HepG2 (cell line): ENCODE measurements around the gene APLF. TPM values are rescaled to one million over a fixed set of nuclear protein-coding genes. Genes with fewer than 3 reads are reported as not detected.

Source experiments
- ATAC-seq: fragments of 200-7000 bp; cut with Tn5 transposase; 3 replicates; pipeline ENCODE4 v1.9.1; 2020; ENCODE audit warnings: mild to moderate bottlenecking, moderate library complexity
- BruUV-seq: library from RNA; stranded (reverse); fragments of 400-500 nt; replicated peaks from 2 replicates; lab custom pipeline; 2021; lab: Mats Ljungman, UMichigan
- CTCF ChIA-PET: fragments of 300-600 bp; formaldehyde crosslinking; extraction: SDS; loops from one replicate; lab custom pipeline; 2021; ENCODE audit warnings: low total read pairs, inconsistent platforms, low intra/inter-chr PET ratio; lab: Yijun Ruan, JAX
- POLR2A ChIA-PET: fragments of 350-600 bp; sonication (Branson Sonifier 250); formaldehyde crosslinking; loops from one replicate; lab custom pipeline; 2020; ENCODE audit warnings: antibody characterized with exemption, inconsistent platforms; lab: Yijun Ruan, JAX
- DNase-seq: peaks from one replicate; pipeline ENCODE4 v3.0.0-alpha.2; 2015; ENCODE audit warnings: low spot score
- FAIRE-seq: peaks from 3 replicates; lab custom pipeline; 2011; peaks lifted over from hg19 to GRCh38; lab: Jason Lieb, UNC
- H2AFZ ChIP-seq: one replicate; pipeline ENCODE4 v1.6.1; 2011; ENCODE audit warnings: low read length, inconsistent platforms
- H3K27ac ChIP-seq: fragments of 300-600 bp; 3 replicates; pipeline ENCODE4 v1.8.0; 2011; ENCODE audit warnings: mixed run types, mild to moderate bottlenecking, mixed read lengths, low read length, inconsistent platforms; ENCODE audit not compliant: insufficient read depth; ENCODE audit errors: extremely low read length
- H3K27me3 ChIP-seq, 2 experiments: fragments of 200-600 bp in 1 of 2; 2 replicates in 1 of 2; 3 replicates in 1 of 2; pipeline versions ENCODE4 v1.6.0 to v1.8.0; 2011; ENCODE audit warnings: low read length in 2 of 2, mild to moderate bottlenecking in 2 of 2, moderate library complexity in 2 of 2, inconsistent platforms in 1 of 2; ENCODE audit not compliant: insufficient read depth in 2 of 2, control insufficient read depth in 1 of 2
- H3K36me3 ChIP-seq, 2 experiments: fragments of 200-600 bp in 1 of 2; replicated peaks in 1 of 2; 2 replicates in 1 of 2; 3 replicates in 1 of 2; pipeline versions ENCODE4 v1.5.1 to v1.8.0; 2011; ENCODE audit warnings: low read length in 2 of 2, inconsistent platforms in 1 of 2; ENCODE audit not compliant: insufficient read depth in 2 of 2, control insufficient read depth in 1 of 2
- H3K4me1 ChIP-seq: 2 replicates; pipeline ENCODE4 v1.5.1; 2012; ENCODE audit warnings: low read length, inconsistent platforms; ENCODE audit not compliant: insufficient read depth
- H3K4me2 ChIP-seq: 2 replicates; pipeline ENCODE4 v1.6.0; 2011; ENCODE audit warnings: low read depth, low read length, inconsistent platforms
- H3K4me3 ChIP-seq, 3 experiments: fragments of 200-600 bp in 1 of 3; sonication (generic), shearing (Covaris generic) in 1 of 3; replicated peaks in 1 of 3; 2 replicates each; pipeline ENCODE4 v1.5.1; 2011 to 2016; ENCODE audit warnings: low read length in 3 of 3, inconsistent platforms in 2 of 3, low read depth in 2 of 3, mild to moderate bottlenecking in 2 of 3, control low read depth in 1 of 3, mixed read lengths in 1 of 3; ENCODE audit not compliant: insufficient read depth in 1 of 3
- H3K79me2 ChIP-seq: one replicate; pipeline ENCODE4 v1.6.1; 2011; ENCODE audit warnings: low read length, inconsistent platforms; ENCODE audit not compliant: insufficient read depth
- H3K9ac ChIP-seq: 2 replicates; pipeline ENCODE4 v1.6.0; 2011; ENCODE audit warnings: mild to moderate bottlenecking, low read depth, low read length, inconsistent platforms; ENCODE audit not compliant: insufficient read depth
- H3K9me3 ChIP-seq: 2 replicates; pipeline ENCODE4 v1.5.1; 2012; ENCODE audit warnings: mild to moderate bottlenecking, low read length
- H4K20me1 ChIP-seq: 2 replicates; pipeline ENCODE4 v1.6.0; 2011; ENCODE audit warnings: inconsistent platforms, mild to moderate bottlenecking, low read length, moderate library complexity; ENCODE audit not compliant: insufficient read depth
- ARNT2 ChIP-seq: sonication (generic); formaldehyde crosslinking; IDR thresholded peaks from 2 replicates; pipeline ENCODE4 v1.8.0; 2022; ENCODE audit warnings: mild to moderate bottlenecking, low read depth, missing genetic modification reagents, moderate library complexity
- GTF2F1 ChIP-seq: fragments of 150-350 bp; IDR thresholded peaks from 2 replicates; pipeline ENCODE4 v1.6.1; 2014; ENCODE audit warnings: low read length
- HNF4G ChIP-seq, 2 experiments: sonication (generic) in 1 of 2; formaldehyde crosslinking in 1 of 2; IDR thresholded peaks; 2 replicates each; pipeline versions ENCODE4 v1.4.0 to v1.6.1; 2011 to 2020; ENCODE audit warnings: borderline replicate concordance in 2 of 2, low read depth in 2 of 2, mild to moderate bottlenecking in 2 of 2, low read length in 1 of 2, missing genetic modification reagents in 1 of 2, moderate library complexity in 1 of 2
- HOXA7 ChIP-seq: sonication (generic); formaldehyde crosslinking; IDR thresholded peaks from 2 replicates; pipeline ENCODE4 v1.8.1; 2022; ENCODE audit warnings: mild to moderate bottlenecking, missing genetic modification reagents, moderate library complexity
- LCORL ChIP-seq, 2 experiments: fragments of 450-650 bp in 1 of 2; sonication (generic) in 1 of 2; formaldehyde crosslinking in 1 of 2; IDR thresholded peaks; 2 replicates each; pipeline versions ENCODE4 v1.5.0 to v1.6.1; 2017 to 2020; ENCODE audit warnings: antibody characterized with exemption in 1 of 2, missing genetic modification reagents in 1 of 2
- MTF1 ChIP-seq: sonication (generic); formaldehyde crosslinking; IDR thresholded peaks from 2 replicates; pipeline ENCODE4 v1.5.0; 2020; ENCODE audit warnings: missing genetic modification reagents
- MXD3 ChIP-seq: IDR thresholded peaks from 2 replicates; pipeline ENCODE4 v1.6.1; 2016; ENCODE audit warnings: mild to moderate bottlenecking, missing biosample characterization, missing genetic modification reagents
- NR1H2 ChIP-seq: sonication (generic); formaldehyde crosslinking; IDR thresholded peaks from 2 replicates; pipeline ENCODE4 v1.8.1; 2022; ENCODE audit warnings: low read depth, missing genetic modification reagents, borderline replicate concordance
- RNF2 ChIP-seq: fragments of 450-650 bp; conservative IDR thresholded peaks from 2 replicates; pipeline ENCODE4 v1.6.1; 2016; ENCODE audit warnings: low read depth
- SALL1 ChIP-seq: sonication (generic); formaldehyde crosslinking; IDR thresholded peaks from 2 replicates; pipeline ENCODE4 v1.8.0; 2022; ENCODE audit warnings: mild to moderate bottlenecking, missing genetic modification reagents
- SKI ChIP-seq: fragments of 450-650 bp; IDR thresholded peaks from one replicate; pipeline ENCODE4 v1.6.1; 2018; ENCODE audit warnings: mild to moderate bottlenecking; ENCODE audit not compliant: partially characterized antibody
- STAT5B ChIP-seq: sonication (generic); formaldehyde crosslinking; IDR thresholded peaks from 2 replicates; pipeline ENCODE4 v1.4.0; 2020; ENCODE audit warnings: missing genetic modification reagents
- TP53 ChIP-seq: sonication (generic); formaldehyde crosslinking; conservative IDR thresholded peaks from 2 replicates; pipeline ENCODE4 v1.4.0; 2020; ENCODE audit warnings: missing genetic modification reagents
- ZNF12 ChIP-seq: sonication (generic); formaldehyde crosslinking; IDR thresholded peaks from 2 replicates; pipeline ENCODE4 v1.5.0; 2020; ENCODE audit warnings: missing genetic modification reagents
- ZNF143 ChIP-seq: sonication (generic); formaldehyde crosslinking; IDR thresholded peaks from 2 replicates; pipeline ENCODE4 v1.4.0; 2020; ENCODE audit warnings: missing genetic modification reagents
- ZNF446 ChIP-seq: sonication (generic); formaldehyde crosslinking; IDR thresholded peaks from 2 replicates; pipeline ENCODE4 v1.5.0; 2020; ENCODE audit warnings: mild to moderate bottlenecking, missing genetic modification reagents
- ZNF572 ChIP-seq: sonication (generic); formaldehyde crosslinking; IDR thresholded peaks from 2 replicates; pipeline ENCODE4 v1.5.1; 2020; ENCODE audit warnings: mild to moderate bottlenecking, missing genetic modification reagents
- ZNF576 ChIP-seq: sonication (generic); formaldehyde crosslinking; IDR thresholded peaks from 2 replicates; pipeline ENCODE4 v1.4.0; 2020; ENCODE audit warnings: mild to moderate bottlenecking, missing genetic modification reagents
- ZNF597 ChIP-seq: sonication (generic); formaldehyde crosslinking; IDR thresholded peaks from 2 replicates; pipeline ENCODE4 v1.5.0; 2020; ENCODE audit warnings: missing genetic modification reagents
- WGBS: methylation state at CpG from one replicate; pipeline ENCODE4 v1.1.6; 2017; ENCODE audit warnings: low lambda C conversion rate; 5-methylcytosine and 5-hydroxymethylcytosine counted together
- in situ Hi-C: cut with HindIII; loops from 2 replicates; pipeline ENCODE4 v1.10.0; 2017; ENCODE audit warnings: low pct_unique_long_range_greater_than_20kb; ENCODE audit not compliant: extremely low pct_ligation_motif_present
- intact Hi-C: fragments of 100-400 bp; cut with micrococcal nuclease; formaldehyde crosslinking; loops from one replicate; pipeline ENCODE4 v1.10.0; 2022; ENCODE audit not compliant: unreplicated experiment
- polyA plus RNA-seq, 8 experiments: library from polyadenylated mRNA; depleted of rRNA in 3 of 8; stranded (reverse) in 7 of 8; unstranded in 1 of 8; fragments of >200 nt; fragmentation: Illumina TruSeq in 4 of 8; extraction: Trizol in 4 of 8; gene quantifications; 2 replicates each; pipeline versions ENCODE4 v1.2.1 to v1.2.3, GENCODE V29; 2011 to 2016; ENCODE audit warnings: low read depth in 4 of 8, missing spikeins in 1 of 8, mixed read lengths in 1 of 8; ENCODE audit not compliant: insufficient read depth in 1 of 8
- total RNA-seq, 5 experiments: library from RNA; depleted of rRNA; stranded (reverse); fragments of >200 nt; fragmentation: Illumina TruSeq; extraction: Trizol; gene quantifications; 2 replicates each; pipeline ENCODE4 v1.2.3, GENCODE V29; 2016; ENCODE audit warnings: low read depth in 1 of 5

APLF gene
- total and polyA plus RNA-seq, 2 of the 13 experiments (the other 11 are each of a cell fraction or from before 2014, with no cell fraction given): 0.45 to 2.2 TPM

- no peaks in the 10 kb centered on the region for H3K9me3 ChIP-seq
- FAIRE-seq: no peak
- no peaks in the 10 kb centered on the region for H4K20me1 ChIP-seq
- DNase-seq: no peak
- H3K79me2 ChIP-seq: no peaks in the 10 kb centered on the region
- H3K36me3 ChIP-seq: no peaks in the 10 kb centered on the region
- H3K4me1 ChIP-seq: no peaks in the 10 kb centered on the region
- BruUV-seq: no TSS peak
- CTCF ChIA-PET: no interaction called here
- H3K27me3 ChIP-seq: peaks cover 0 to 2% of the 10 kb centered on the region in 2 experiments; a peak in 1 of 5 replicates
- no peak overlapping the region for H3K9ac ChIP-seq
- POLR2A ChIA-PET: no interaction called here
- no peak overlapping the region for H3K4me2 ChIP-seq
- intact Hi-C loops: no loop called here
- no peak overlapping the region for H3K27ac ChIP-seq
- no peak overlapping the region for H3K4me3 ChIP-seq
- TF ChIP-seq ZNF12 (CRISPR knock-in tag) (peak; percentile 80), LCORL (IDR thresholded peaks at IDR 0.05) (peak; percentile 99), LCORL (CRISPR knock-in tag; IDR thresholded peaks at IDR 0.05) (no peak), GTF2F1 (0 out of 2 replicates have a peak, but pooled peaks have one; percentile 63), ZNF572 (CRISPR knock-in tag) (no peak)
- TF ChIP-seq, all 625 proteins: peak for 3
- ATAC-seq: no peak
- no peak overlapping the region for H2AFZ ChIP-seq
- in situ Hi-C loops: no loop called here
- 19% methylated on average over 2 of the region's 2 CpGs for WGBS
These were observed 121.2 kb downstream of the APLF start for GRCh38 chr2:68588589-68588988.

- CTCF ChIA-PET: no interaction called here
- BruUV-seq: no TSS peak
- ATAC-seq: no peak
- Histone ChIP-seq H3K4me3 (no peak overlapping the region), H2AFZ (no peak overlapping the region), H3K4me2 (no peak overlapping the region), H3K27ac (no peak overlapping the region), H3K79me2 (no peaks in the 10 kb centered on the region), H3K9me3 (no peaks in the 10 kb centered on the region), H3K27me3 (peaks cover 0 to 2% of the 10 kb centered on the region in 2 experiments; a peak in 1 of 5 replicates), H3K36me3 (no peaks in the 10 kb centered on the region), H3K4me1 (peaks cover 10% of the 10 kb centered on the region), H4K20me1 (no peaks in the 10 kb centered on the region), H3K9ac (no peak overlapping the region)
- intact Hi-C loops (no loop called here), in situ Hi-C loops (loop anchor here (5.0 kb wide), 1 partner anchor 98 kb away; no protein-coding TSS in a partner anchor)
- POLR2A ChIA-PET: interaction anchor here (1.5 kb wide), 1 partner anchor 123 kb away, joined by 3 read pairs; the partner anchor contains the start of genes APLF and FBXO48
- no peak for FAIRE-seq
- DNase-seq: no peak
- WGBS: 63% methylated on average over 1 of the region's 1 CpG
- no peak for TF ChIP-seq MXD3 (CRISPR knock-in tag)
- no peak for TF ChIP-seq SKI
- TF ChIP-seq NR1H2 (CRISPR knock-in tag): no peak
- TF ChIP-seq ZNF576 (CRISPR knock-in tag): no peak
- no peak for TF ChIP-seq STAT5B (CRISPR knock-in tag)
- no peak for TF ChIP-seq ZNF597
- no peak for TF ChIP-seq RNF2
- no peak for TF ChIP-seq ARNT2 (CRISPR knock-in tag)
- no peak for TF ChIP-seq HNF4G (IDR thresholded peaks at IDR 0.05; ENCODE audit: borderline replicate concordance, low read depth, low read length)
- no peak for TF ChIP-seq HNF4G (CRISPR knock-in tag; IDR thresholded peaks at IDR 0.05; ENCODE audit: borderline replicate concordance, low read depth)
- TF ChIP-seq MTF1 (CRISPR knock-in tag): no peak
- no peak for TF ChIP-seq TP53 (CRISPR knock-in tag)
- TF ChIP-seq ZNF446 (CRISPR knock-in tag): no peak
- no peak for TF ChIP-seq HOXA7 (CRISPR knock-in tag)
- TF ChIP-seq ZNF143 (CRISPR knock-in tag): no peak
- no peak for TF ChIP-seq SALL1 (CRISPR knock-in tag)
These were observed 122.6 kb downstream of the APLF start for GRCh38 chr2:68589963-68590362.
